Stimulated activated CD4-positive, alpha-beta T cell treated with anti-CD3 and anti-CD28 coated beads, Interleukin-4, amount 100 ng/mL, for 48 hours (primary cell): ENCODE results near the gene ARHGAP31.

ENCODE experiments used
- DNase-seq, 2 donors: peaks; one replicate each; pipeline ENCODE4 v3.0.0-alpha.2; 2020; ENCODE audit warnings: low read depth in 2 of 2

ARHGAP31 gene

DNA sequence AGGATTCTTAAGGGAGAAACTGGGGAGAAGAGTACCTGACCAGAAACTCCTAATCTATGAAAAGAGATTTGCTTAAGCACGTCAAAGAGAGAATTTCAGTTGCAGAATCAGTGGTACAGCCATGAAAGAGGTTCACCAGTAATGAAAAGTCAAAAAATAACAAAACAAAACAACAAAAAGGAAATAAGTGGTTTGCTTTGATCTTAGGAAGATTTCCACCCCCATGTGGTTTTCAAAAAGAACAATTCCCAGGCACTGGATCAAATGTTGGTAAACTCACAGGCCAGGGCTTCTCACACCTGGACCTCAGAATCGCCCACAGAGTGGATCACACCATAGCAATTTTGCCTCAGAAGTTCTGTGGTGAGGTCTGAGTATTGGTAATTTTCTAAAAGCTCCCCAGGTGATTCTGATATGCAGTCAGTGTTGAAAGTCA lies 101.8 kb downstream of the ARHGAP31 start:
- no peak for DNase-seq

DNA sequence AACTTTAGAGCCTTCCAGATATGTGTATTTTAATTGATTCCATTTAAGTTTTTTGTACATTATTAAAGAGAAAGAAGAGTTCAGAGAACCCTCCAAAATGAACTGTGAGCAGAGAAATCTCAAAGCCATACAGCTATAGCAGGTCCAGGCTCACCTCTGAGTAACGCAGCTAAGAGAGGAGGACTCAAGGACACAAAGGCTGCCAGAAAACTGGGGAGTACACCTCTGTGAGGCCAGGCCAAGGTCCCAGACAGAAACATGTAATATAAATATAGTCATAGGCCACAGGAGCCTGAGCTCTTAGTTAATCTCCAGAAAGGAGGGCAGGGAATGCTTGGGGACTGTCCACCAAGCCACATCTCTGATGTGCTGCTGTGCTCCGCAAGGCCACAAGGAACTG lies 102.7 kb downstream of the ARHGAP31 start:
- DNase-seq: no peak

DNA sequence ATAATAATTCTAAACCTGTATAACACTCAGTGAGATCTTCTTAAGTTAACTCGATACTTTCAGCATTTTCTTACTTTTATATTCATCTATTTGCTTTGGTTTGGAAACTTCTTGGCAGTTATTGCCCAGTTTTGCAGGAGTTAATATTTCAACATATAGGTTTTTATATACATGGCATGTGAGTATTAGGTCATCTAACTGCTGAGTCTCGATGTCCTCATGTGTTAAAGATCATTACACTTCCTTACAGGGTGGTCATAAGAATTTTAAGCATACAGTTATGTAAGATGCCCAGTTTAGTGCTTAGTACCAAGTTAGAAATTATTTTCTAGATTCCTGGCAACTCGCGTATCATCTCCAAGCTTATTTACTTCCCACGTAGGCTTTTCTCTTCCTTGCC lies 106.3 kb downstream of the ARHGAP31 start:
- no peak for DNase-seq

DNA sequence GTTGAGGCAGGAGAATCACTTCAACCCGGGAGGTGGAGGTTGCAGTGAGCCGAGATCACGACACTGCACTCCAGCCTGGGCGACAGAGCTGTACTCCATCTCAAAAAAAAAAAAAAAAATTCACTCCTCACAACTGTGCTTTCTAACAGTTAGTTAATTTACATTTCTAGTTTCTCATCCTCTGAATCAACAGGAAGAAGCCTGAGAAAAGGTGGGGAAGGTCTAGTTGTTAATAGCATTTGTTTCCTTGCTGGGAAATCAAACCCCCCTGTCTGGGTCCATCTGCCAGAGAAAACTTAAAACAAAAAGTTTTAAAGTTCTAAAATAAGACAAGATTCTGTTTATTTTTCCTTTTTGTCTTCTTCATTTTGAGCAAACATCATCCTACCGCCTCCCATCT lies 106.9 kb downstream of the ARHGAP31 start:
- no peak for DNase-seq

DNA sequence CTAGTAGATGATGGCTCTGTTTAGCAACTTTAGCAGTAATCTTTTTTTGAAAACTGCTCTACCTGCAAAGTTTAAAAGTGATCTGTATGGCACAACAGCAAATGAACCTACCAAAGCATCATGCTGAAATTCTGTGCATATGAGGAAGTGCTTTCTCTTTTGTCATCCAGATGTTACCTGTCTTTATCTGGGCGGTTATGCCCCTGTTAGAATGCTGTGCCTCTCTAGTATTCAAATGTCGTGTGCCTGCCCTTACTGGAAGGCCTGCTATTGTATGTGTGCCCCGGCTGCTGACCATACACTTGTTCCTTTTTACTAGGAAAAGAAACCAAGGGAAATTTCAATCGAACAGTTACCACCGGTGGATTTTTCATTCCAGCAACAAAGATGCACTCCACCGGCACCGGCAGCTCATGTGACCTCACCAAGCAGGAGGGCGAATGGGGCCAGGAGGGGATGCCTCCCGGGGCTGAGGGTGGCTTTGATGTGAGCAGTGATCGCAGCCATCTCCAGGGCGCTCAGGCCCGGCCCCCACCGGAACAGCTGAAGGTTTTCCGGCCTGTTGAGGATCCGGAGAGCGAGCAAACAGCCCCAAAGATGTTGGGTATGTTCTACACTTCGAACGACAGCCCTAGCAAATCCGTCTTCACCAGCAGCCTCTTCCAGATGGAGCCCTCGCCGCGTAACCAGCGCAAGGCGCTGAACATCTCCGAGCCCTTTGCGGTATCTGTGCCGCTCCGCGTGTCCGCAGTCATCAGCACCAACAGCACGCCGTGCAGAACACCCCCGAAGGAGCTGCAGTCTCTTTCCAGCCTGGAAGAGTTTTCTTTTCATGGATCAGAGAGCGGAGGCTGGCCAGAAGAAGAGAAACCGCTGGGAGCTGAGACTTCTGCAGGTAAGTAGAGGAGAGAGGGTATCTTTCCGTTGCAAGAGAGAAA lies 107.6 kb downstream of the ARHGAP31 start:
- DNase-seq: no peak

DNA sequence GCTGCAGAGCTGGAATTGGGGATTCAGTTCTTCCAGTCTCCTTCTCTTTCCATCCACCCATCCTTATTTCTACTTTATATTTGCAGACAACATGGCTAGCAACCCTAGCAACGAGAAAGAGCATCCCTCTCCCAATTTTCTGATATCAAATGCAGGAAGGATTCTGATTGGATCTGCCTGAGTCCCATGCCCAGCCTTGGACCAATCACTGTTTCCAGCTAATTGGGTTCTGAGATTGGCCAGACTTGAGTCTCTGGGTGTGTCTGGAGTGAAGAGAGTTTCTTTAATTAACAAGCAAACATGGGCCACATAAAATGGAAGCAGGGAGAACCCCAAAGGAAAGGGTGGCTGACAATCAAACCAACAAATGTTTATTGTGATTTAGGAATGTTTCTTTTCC lies 108.6 kb downstream of the ARHGAP31 start:
- no peak for DNase-seq

DNA sequence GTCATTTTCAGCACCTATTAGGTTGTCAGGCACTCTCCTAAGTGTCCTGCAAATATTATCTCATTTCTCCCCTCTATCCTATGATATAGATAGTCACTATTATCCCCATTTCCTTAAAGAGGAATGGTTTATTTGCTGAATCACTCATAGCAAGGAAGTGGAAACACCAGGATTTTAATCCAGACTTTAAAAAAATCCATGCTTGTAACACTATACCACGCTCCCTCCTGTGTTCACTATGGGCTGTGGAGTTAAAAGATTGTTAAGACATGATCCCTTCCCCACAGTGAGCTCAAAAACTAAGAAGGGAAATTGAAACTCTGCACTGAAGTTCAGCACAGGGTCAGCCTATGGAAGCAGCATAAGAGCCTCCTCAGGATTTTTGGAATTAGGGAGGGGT lies 109.0 kb downstream of the ARHGAP31 start:
- no peak for DNase-seq

DNA sequence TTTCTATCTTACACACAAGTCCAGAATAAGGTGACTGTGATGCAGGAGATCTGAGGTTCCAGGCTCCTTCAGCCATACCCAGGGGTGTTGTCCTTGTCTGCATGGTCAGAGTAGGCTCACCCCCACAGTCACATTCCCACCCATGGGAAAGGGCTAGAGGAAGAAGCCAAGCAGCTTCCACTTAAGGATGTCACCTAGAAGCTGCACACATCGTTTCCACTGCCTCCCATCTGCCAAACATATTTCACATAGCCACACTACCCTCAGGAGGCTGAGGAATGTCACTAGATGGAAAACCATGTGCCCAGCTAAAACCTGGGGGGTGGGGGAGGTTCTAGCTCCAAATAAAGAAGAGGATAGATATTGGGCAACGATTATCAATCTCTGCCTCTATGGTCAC lies 111.1 kb downstream of the ARHGAP31 start:
- no peak for DNase-seq

DNA sequence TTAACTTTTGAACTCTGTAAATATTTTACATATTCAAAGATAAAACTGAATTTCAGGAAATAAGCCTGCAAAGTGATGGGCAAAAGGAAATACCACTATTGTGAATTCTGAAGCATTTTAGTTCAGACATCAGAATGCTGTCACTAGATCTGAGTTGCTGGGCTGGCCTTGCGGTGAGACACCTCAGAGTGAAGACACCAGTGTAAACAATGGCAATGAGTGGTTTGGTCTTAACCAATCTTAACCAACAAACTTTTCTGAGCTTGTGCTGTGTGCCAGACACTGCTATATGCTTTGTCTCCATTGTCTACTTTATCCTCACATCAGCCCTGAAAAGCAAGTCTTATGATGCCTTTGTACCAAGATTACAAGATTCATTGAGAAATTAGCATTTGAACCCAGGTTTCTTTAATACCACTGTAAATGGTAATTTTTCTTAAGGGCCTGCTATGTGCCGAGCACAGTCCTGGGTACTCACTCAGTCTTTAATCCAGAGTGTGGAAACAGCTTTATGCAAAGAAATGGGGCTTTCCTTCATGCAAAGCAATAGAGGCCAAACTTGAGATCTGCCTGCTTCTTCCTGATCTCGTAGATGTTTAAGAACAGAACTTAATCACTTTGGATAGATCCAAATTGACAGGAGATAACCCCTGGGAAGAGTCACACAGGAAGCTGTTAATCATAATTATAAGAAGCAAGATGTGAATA lies 114.2 kb downstream of the ARHGAP31 start:
- DNase-seq: no peak

DNA sequence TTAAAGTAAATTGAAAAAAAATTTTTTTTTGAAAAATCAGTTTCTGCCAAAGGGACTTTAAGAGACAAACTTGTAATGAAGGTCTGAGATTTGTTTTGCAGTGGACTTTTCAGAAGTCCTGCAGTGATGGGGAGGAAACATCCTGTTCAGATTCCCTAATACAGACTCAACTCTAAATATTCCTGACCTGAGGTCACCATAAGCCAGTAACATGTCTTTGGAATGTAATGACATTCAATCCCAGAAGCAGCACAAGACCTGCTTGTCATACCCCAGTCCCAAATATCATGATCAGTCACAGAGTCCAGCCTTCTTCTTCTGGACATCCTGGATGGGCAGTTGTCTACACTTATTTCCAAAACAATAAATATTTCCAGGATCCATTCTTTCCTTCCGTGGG lies 115.7 kb downstream of the ARHGAP31 start:
- DNase-seq: no peak

DNA sequence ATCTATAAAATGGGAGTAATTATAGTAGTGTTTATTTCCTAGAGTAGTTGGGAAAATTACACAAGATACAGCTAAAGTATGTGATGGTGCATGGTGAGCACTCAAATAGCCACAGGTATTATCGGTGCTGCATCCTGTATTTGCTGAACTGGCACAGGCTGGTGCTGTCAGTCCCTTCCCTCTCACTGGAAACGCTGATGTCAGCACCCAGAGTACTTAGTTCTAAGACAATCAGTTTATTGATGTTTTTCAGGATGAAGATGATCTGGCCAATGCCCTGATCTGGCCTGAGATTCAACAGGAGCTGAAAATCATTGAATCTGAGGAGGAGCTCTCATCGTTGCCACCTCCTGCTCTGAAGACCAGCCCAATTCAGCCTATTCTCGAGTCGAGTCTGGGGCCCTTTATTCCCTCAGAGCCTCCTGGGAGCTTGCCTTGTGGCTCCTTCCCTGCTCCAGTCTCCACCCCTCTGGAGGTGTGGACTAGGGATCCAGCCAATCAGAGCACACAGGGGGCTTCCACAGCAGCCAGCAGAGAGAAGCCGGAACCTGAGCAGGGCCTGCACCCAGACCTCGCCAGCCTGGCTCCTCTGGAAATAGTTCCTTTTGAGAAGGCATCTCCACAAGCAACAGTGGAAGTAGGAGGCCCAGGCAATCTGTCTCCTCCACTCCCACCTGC lies 119.6 kb downstream of the ARHGAP31 start:
- DNase-seq: no peak

DNA sequence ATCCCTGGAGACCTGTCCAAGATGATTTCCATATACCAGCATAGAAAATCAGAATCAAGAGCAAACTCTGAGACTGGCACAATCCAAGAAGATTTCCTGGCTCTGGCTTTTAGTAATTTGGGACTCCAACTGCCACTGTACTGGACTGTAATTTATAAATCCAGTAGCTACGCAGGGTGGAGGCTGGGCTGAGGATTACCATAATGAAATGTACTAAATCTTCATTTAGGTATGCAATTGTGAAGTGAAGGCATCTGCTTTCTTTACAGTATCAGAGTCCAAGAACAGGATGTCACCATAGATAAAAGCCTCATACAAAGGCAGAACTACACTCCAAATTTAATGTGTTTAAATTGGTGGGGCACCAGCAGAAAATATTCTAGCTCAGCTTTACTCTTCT lies 122.7 kb downstream of the ARHGAP31 start:
- DNase-seq: no peak

DNA sequence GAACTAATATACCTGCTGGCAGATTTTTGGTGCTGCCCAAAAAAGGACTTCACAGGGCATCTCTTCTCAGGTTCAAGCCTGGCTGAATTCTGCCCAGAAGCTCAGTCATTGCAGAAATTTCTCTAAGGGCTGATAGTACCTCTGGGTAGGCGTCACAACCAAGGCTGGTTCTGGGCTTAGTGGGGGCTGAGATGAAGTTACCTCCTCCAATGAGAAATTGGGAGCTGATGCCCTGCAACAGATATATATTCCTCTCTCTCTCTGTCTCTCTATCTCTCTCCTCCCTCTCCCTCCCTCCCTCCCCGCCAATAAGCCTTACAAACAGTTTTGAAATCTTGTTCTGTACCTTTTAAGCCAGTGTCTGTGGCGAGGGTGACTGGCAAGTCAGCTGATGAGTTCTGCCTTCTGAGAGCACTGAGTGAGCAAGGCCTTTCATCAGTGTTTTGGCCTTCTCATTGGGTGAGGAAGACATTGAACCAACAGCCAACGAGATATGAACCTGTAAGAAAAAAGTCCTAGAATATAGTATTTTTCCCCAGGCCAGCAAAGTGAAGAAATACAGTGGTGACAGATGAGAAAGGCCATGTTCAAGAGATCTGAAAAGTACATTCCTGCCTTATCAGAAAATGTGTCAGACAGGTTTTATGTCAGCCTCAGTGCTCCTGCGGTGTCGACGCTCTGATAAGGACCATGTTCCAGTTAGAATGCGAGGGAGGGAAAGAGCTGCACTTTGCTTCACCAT lies 123.8 kb downstream of the ARHGAP31 start:
- DNase-seq: no peak

DNA sequence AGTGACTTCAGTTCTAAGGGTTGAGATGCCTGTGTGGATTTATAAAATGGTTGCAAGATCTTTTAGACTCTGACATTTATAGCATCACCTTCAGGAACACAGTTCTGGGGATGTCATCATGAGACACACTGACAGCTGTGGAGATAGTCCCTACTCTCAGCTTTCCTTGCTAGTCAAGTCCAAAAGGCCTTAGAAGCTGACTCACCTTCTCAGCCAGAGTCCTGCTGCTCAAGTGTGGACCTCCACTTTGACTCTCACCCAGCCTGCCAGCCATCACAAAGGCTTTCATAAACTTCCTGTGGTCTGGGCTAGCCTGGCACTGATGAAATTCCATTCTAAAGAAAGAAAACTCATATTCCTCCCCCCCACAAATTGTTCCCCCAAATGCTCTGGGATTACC lies 124.5 kb downstream of the ARHGAP31 start:
- no peak for DNase-seq

DNA sequence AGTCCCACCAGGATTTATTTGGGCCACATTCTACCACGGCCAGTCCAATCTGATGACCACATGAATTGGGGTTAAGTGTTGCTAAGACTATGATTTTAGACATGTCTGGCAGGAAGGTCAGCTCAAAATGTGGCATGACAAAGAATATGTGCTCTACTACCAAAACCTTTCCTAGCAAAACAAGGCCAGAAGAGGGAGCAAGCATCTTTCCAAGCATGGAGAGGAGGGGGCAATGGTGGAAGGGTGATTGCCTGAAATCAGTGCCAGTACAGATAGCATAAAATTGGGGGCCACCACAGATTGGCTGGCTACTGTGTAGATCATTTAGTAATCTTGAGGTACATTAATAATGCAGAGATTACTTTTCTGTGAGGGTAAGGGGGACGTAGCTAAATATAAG lies 126.0 kb downstream of the ARHGAP31 start:
- DNase-seq: no peak

DNA sequence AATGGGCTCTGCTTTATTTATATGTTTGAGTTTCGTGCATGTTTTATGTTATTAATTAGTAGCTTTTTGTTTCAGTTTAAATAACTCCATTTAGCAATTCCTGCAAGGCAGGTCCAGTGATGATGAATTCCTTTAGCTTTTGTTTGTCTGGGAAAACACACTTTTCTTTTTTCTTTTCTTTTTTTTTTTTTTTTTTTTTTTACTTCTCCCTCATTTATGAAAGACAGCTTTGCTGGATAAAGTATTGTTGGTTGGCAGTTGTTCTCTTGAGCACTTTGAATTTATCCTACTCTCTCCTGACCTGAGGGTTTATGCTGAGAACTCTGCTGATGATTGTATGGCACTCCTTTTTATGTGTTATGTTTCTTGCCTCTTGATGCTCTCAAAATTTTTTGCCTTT lies 133.5 kb downstream of the ARHGAP31 start:
- no peak for DNase-seq

DNA sequence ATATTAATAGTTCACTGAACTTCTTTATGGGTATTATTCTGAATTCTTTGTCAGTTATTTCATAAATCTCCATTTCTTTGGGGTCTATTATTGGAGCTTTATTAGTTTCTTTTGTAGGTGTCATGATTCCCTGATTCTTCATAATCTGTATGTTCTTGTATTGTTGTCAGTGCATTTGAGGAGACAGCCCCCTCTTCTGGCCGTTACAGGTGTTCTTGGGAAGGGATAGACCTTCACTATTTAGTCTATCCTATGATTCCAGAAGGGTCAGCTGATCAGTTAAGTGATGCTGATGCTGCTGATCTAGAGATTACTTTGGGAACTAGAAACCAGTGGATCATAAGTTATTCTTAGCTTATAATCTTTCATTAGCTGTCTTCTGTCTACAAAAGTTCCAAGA lies 134.4 kb downstream of the ARHGAP31 start:
- no peak for DNase-seq

DNA sequence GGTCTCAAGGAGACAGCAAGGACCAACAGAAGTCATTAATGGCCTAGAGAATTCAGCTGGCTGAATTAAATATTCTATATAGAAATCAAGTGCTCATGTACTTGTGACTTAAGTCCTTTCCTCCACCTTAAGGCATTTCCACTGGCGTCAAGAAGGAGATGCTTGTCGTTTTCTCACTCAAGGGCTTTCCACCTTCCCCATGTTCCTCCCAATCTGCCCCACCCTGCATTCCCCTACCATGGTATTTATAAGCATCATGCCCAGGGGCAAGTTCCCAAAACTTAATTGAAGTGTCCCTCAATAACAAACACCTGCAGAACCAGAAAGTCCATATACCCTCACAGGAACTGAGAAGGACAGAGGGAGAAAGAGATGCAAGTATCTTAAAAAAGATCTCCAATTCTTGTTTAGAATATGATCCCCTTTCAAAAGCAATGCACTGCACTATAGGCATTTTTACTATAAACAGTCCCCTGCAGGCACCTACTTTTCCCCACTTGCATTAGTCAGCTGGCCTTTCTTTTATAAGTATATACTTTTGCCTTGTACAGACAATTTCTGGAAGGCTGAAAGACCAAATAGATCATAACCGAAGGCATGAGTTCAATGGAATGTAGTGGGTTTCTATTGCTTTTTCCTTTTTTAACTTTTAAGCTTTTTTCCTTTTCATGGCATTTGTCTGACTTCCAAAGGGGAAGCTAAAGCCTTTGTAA lies 139.6 kb downstream of the ARHGAP31 start:
- no peak for DNase-seq

DNA sequence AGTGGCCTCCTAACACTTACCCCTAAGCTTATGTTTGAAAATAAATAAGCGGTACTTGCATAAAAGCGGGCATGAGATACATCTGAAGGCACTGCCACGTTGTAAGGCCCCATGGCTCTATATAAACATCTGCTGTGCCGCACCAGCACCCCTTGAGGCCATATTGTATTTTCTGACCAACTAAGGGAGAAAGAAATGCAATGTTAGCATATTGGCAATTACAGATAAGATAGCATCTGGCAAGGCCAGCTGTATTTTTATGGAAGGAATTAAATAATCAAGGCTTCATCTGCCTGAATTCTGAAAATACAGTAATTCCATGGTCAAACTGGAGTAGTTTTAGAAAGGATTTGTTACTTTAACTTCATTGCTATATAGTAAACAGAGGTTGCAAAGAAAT lies 140.5 kb downstream of the ARHGAP31 start:
- no peak for DNase-seq

DNA sequence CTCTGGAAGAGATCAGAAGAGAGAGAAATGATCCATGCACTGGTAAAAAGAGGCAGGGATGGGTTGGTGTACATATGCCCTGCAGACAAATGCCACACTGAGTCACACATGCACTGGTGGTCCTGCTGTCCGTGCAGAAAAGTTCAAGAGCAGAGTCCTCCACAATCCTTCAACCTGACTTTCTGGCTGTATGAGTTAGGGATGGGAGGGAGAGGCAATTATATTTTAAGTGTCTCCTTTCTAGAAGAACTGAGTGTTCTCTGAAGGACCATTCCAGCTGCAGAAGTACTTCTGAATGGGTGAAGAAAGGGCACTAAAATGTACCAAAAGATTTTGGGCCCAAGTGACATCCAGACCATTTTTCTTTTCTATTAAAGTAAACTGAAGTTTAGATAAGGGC lies 142.8 kb downstream of the ARHGAP31 start:
- DNase-seq: no peak

DNA sequence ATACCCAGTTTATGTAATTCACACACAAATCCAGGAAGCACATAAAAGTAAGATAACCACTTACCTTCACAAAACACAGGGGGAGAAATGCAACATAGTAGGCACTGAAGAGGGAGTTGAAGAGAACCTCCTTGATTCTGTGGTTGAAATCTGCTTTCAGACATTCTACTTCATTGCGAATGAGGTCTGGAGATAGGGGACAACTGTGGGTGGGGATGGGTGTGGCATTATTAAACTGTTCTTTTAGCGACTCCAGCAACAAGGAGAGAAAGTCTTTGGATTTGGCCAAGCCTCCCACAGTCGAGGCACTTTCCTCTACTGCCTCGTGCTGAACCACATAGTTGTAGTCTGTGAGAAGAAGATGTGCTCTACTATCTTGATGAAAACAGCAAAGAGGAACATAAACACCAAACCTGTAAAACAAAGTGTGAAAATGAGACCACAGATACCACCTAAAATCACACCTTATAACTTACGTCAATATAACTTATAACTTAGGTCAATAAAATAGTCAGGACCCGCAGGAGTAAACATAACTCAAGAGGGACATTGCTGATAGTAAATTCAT lies 143.6 kb downstream of the ARHGAP31 start:
- no peak for DNase-seq
